Measurements from ENCODE around the gene CCDC71. TPM values are rescaled to one million over a fixed set of nuclear protein-coding genes. Genes with fewer than 3 reads are reported as not detected.

CCDC71 gene
- total RNA-seq, 1 experiment from 2014 or later, result 17.8 TPM

DNA sequence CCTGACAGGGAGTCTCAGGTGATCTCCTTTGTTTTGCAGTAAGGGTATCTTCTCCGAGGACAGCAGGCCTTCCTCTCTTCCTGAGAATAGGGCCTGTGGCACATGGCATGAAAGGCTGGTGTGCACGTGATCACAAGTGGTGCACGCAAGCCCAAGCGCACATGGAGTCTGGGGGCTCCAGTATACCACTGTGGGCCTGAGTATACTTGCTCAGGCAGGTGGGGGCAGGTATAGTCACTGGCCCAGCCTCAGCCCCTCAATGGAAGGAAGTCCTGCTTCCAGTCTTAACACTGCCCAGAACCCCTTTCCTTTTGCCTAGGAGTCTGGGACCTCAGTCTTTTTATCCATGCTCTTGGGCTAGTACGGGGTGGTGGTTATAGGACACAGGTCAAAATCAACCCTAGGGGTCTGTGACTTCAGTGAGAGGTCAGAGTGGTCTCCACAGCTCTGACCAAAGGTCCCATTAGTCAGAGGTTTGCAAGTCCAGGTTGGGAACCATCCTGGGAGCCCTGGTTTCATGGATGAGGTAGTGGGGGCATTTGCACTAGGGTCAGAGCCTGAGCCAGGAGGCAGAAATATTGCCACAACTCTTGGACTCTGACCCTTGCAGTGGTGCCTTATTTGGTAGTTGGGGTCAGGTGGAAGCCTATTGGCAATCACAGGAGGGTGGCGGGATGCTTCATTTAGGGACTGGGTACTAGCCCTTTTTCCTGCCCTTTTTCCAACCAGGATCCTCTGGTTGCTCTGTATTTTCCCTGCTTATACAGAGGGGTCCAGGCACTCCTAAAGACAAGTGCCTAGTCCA lies 823 bp upstream of the CCDC71 start:
- H3K79me2 ChIP-seq (ENCODE audit: low read depth), result peaks cover 24% of the 10 kb centered on the region
- TSS peak; percentile 65 for BruUV-seq (replicated peaks)
- no peaks in the 10 kb centered on the region for H3F3A ChIP-seq (ENCODE audit: insufficient read depth, low read depth)
- H4K20me1 ChIP-seq (ENCODE audit: insufficient read depth), result no peaks in the 10 kb centered on the region
- no peaks in the 10 kb centered on the region for H3K27me3 ChIP-seq (ENCODE audit: insufficient read depth, low read depth)
- CTCF ChIA-PET, result no interaction called here
- no peaks in the 10 kb centered on the region for H3K9me2 ChIP-seq (ENCODE audit: insufficient read depth)
- no peak for DNase-seq
- peak overlapping the region; percentile 78 for H3K4me2 ChIP-seq
- H3K4me1 ChIP-seq (replicated peaks; ENCODE audit: insufficient read depth), result peaks cover 13% of the 10 kb centered on the region; the same call in 1 of the 2 replicates
- peaks cover 8% of the 10 kb centered on the region; the same call in 1 of the 2 replicates for H3K36me3 ChIP-seq (ENCODE audit: low read depth)
- POLR2A ChIA-PET (ENCODE audit: unreplicated experiment), result no interaction called here
- peak overlapping the region; percentile 93 for H2AFZ ChIP-seq
- H3K9me3 ChIP-seq (ENCODE audit: insufficient read depth, low read depth), result no peaks in the 10 kb centered on the region
- TF ChIP-seq, protein P1, sequence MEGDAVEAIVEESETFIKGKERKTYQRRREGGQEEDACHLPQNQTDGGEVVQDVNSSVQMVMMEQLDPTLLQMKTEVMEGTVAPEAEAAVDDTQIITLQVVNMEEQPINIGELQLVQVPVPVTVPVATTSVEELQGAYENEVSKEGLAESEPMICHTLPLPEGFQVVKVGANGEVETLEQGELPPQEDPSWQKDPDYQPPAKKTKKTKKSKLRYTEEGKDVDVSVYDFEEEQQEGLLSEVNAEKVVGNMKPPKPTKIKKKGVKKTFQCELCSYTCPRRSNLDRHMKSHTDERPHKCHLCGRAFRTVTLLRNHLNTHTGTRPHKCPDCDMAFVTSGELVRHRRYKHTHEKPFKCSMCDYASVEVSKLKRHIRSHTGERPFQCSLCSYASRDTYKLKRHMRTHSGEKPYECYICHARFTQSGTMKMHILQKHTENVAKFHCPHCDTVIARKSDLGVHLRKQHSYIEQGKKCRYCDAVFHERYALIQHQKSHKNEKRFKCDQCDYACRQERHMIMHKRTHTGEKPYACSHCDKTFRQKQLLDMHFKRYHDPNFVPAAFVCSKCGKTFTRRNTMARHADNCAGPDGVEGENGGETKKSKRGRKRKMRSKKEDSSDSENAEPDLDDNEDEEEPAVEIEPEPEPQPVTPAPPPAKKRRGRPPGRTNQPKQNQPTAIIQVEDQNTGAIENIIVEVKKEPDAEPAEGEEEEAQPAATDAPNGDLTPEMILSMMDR (conservative IDR thresholded peaks at IDR 0.05), result no peak
- no peak for TF ChIP-seq EZH2 (IDR thresholded peaks at IDR 0.05; ENCODE audit: low read depth)
- peak overlapping the region; percentile 90 for H3K4me3 ChIP-seq
- H3K27ac ChIP-seq, result peak overlapping the region; percentile 42; the same call in 1 of the 2 replicates
- intact Hi-C loops (cut with micrococcal nuclease; ENCODE audit: unreplicated experiment), result no loop called here

DNA sequence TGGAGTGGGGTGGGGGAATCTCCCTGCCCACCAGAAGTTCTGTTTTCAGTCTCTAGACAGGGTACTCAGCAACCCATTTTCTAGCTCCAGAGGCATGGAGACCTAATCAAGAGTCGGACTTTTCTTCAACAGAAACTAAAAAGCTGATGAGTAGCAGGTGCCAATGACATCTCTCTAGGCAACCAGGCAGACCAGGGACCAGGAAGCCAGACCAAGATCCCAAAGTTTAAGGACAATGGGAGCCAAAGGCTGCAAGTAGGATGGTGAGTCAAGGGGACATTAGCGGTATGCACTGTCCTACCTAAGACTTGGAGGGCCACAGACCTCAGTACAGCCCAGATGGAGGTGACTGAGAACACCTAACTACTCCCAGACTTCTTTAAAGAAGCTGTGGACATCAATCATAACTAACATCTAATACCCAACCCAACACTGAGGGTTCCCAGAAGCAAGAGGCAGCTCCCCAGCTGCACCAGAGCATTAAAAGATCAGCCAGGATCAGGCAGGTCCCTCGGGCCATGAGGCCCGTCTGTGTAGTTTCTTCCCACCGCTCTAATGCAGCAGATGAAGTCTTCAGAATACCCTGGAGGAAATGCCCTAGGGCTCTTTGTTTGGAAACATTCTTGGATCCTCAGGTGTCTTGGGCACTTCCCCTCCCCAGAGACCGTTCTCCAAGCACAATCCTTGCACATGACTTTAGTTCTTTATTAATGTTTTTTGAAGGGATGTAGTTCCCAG lies 979 bp downstream of the CCDC71 start:
- no peak overlapping the region for H2AFZ ChIP-seq
- peak overlapping the region; percentile 90 for H3K4me3 ChIP-seq
- H3F3A ChIP-seq (ENCODE audit: insufficient read depth, low read depth), result no peaks in the 10 kb centered on the region
- peaks cover 24% of the 10 kb centered on the region for H3K79me2 ChIP-seq (ENCODE audit: low read depth)
- peak overlapping the region; percentile 20; the same call in 1 of the 2 replicates for H3K27ac ChIP-seq
- no peaks in the 10 kb centered on the region for H3K9me2 ChIP-seq (ENCODE audit: insufficient read depth)
- ChIA-PET POLR2A (ENCODE audit: unreplicated experiment) (interaction anchor here (0.7 kb wide), 1 partner anchor 193 kb away, joined by 3 read pairs; the partner anchor contains the start of gene GPX1), CTCF (no interaction called here)
- BruUV-seq (replicated peaks), result TSS peak; percentile 53
- no peaks in the 10 kb centered on the region for H3K9me3 ChIP-seq (ENCODE audit: insufficient read depth, low read depth)
- H3K27me3 ChIP-seq (ENCODE audit: insufficient read depth, low read depth), result no peaks in the 10 kb centered on the region
- DNase-seq, result no peak
- H3K4me2 ChIP-seq, result peak overlapping the region; percentile 99
- H4K20me1 ChIP-seq (ENCODE audit: insufficient read depth), result no peaks in the 10 kb centered on the region
- peaks cover 8% of the 10 kb centered on the region; the same call in 1 of the 2 replicates for H3K36me3 ChIP-seq (ENCODE audit: low read depth)
- intact Hi-C loops (cut with micrococcal nuclease; ENCODE audit: unreplicated experiment), result no loop called here
- no peak for TF ChIP-seq EZH2 (IDR thresholded peaks at IDR 0.05; ENCODE audit: low read depth)
- TF ChIP-seq, protein P1 (conservative IDR thresholded peaks at IDR 0.05), result no peak
- H3K4me1 ChIP-seq (replicated peaks; ENCODE audit: insufficient read depth), result peaks cover 13% of the 10 kb centered on the region; the same call in 1 of the 2 replicates

DNA sequence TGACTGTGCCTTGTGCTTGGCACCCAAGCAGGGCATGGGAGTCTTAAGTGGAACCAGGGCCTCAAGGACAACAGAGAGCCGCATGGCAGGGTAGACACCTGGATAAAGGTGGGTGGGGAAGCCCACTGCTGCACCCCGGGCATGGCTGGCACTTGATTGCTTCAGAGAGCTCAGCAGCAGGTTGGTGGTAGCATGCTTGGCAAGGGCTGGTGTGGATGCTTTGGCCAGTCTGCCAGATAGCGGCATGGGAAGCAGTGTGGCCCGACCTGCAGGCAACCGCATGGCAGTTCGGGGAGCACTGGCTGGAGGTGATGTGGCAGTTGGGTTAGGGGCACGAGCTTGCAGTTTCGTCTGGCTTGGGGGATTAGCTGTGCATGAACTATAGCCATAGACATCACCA lies 2.5 kb downstream of the CCDC71 start:
- Histone ChIP-seq H3K9me2 (ENCODE audit: insufficient read depth) (no peaks in the 10 kb centered on the region), H3K4me3 (no peak overlapping the region), H3K36me3 (ENCODE audit: low read depth) (peaks cover 8% of the 10 kb centered on the region; the same call in 1 of the 2 replicates), H3F3A (ENCODE audit: insufficient read depth, low read depth) (peaks cover 3% of the 10 kb centered on the region; the same call in 1 of the 2 replicates), H2AFZ (no peak overlapping the region), H3K79me2 (ENCODE audit: low read depth) (peaks cover 24% of the 10 kb centered on the region), H3K27ac (no peak overlapping the region), H4K20me1 (ENCODE audit: insufficient read depth) (no peaks in the 10 kb centered on the region), H3K27me3 (ENCODE audit: insufficient read depth, low read depth) (no peaks in the 10 kb centered on the region), H3K4me2 (no peak overlapping the region), H3K9me3 (ENCODE audit: insufficient read depth, low read depth) (no peaks in the 10 kb centered on the region), H3K4me1 (replicated peaks; ENCODE audit: insufficient read depth) (peaks cover 13% of the 10 kb centered on the region; the same call in 1 of the 2 replicates)
- intact Hi-C loops (cut with micrococcal nuclease; ENCODE audit: unreplicated experiment), result no loop called here
- no peak for DNase-seq
- TF ChIP-seq, protein P1 (conservative IDR thresholded peaks at IDR 0.05), result no peak
- TF ChIP-seq EZH2 (IDR thresholded peaks at IDR 0.05; ENCODE audit: low read depth), result no peak
- CTCF ChIA-PET, result no interaction called here
- POLR2A ChIA-PET (ENCODE audit: unreplicated experiment), result no interaction called here
- BruUV-seq (replicated peaks), result no TSS peak
